Measurements from ENCODE around the gene LRMDA.

- TF ChIP-seq POLR2A (IDR thresholded peaks at IDR 0.05) = no peak
- TF ChIP-seq, protein P1, sequence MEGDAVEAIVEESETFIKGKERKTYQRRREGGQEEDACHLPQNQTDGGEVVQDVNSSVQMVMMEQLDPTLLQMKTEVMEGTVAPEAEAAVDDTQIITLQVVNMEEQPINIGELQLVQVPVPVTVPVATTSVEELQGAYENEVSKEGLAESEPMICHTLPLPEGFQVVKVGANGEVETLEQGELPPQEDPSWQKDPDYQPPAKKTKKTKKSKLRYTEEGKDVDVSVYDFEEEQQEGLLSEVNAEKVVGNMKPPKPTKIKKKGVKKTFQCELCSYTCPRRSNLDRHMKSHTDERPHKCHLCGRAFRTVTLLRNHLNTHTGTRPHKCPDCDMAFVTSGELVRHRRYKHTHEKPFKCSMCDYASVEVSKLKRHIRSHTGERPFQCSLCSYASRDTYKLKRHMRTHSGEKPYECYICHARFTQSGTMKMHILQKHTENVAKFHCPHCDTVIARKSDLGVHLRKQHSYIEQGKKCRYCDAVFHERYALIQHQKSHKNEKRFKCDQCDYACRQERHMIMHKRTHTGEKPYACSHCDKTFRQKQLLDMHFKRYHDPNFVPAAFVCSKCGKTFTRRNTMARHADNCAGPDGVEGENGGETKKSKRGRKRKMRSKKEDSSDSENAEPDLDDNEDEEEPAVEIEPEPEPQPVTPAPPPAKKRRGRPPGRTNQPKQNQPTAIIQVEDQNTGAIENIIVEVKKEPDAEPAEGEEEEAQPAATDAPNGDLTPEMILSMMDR (IDR thresholded peaks at IDR 0.05) = no peak
Observed at GRCh38 chr10:76044751-76045150, 613.3 kb downstream of the LRMDA start.
